ENCODE results near the gene ERG28. TPM values are rescaled to one million over a fixed set of nuclear protein-coding genes. Genes with fewer than 3 reads are reported as not detected.
"Not testable (repeated sequence)": the region's sequence is repeated elsewhere in the genome, so short reads cannot be mapped to it uniquely, and the experiment has no call there.

ERG28 gene
- total RNA-seq, 1 experiment from 2014 or later: 13.5 TPM

GRCh38 chr14:75605916-75606315, 54.8 kb downstream of the ERG28 start:
- in situ Hi-C loops (cut with HindIII; ENCODE audit: low pct_unique_long_range_greater_than_20kb, low sequenced_read_pairs): no loop called here
- DNase-seq (ENCODE audit: low read depth): no peak

- DNase-seq (ENCODE audit: low read depth): peak; percentile 53
- in situ Hi-C loops (cut with HindIII; ENCODE audit: low pct_unique_long_range_greater_than_20kb, low sequenced_read_pairs): no loop called here
Observed at GRCh38 chr14:75604979-75605851, 55.5 kb downstream of the ERG28 start.

- in situ Hi-C loops (cut with HindIII; ENCODE audit: low pct_unique_long_range_greater_than_20kb, low sequenced_read_pairs): no loop called here
- no peak for DNase-seq (ENCODE audit: low read depth)
Observed at GRCh38 chr14:75602503-75602902, 58.2 kb downstream of the ERG28 start.

GRCh38 chr14:75601061-75601460, 59.6 kb downstream of the ERG28 start:
- DNase-seq (ENCODE audit: low read depth); in situ Hi-C loops (cut with HindIII; ENCODE audit: low pct_unique_long_range_greater_than_20kb, low sequenced_read_pairs): not testable (repeated sequence)

GRCh38 chr14:75600100-75600499, 60.6 kb downstream of the ERG28 start:
- in situ Hi-C loops (cut with HindIII; ENCODE audit: low pct_unique_long_range_greater_than_20kb, low sequenced_read_pairs): not testable (repeated sequence)

More at GRCh38 chr14:75600100-75600499, 60.6 kb downstream of the ERG28 start:
- DNase-seq (ENCODE audit: low read depth): not testable (repeated sequence)

Other genes starting within 250 kb of the ERG28 start
- gene JDP2, start 232.9 kb downstream of the ERG28 start, total RNA-seq (2014; rRNA removed; shearing (Covaris generic); ENCODE audit: low replicate concordance): 34.2 and 36.6 TPM in 2 replicates
- not detected in 2 replicates for gene BATF, start 138.4 kb downstream of the ERG28 start, total RNA-seq (2014; rRNA removed; shearing (Covaris generic); ENCODE audit: low replicate concordance)
- 2.9 and 7.0 TPM in 2 replicates for gene FLVCR2, start 82.3 kb downstream of the ERG28 start, total RNA-seq (2014; rRNA removed; shearing (Covaris generic); ENCODE audit: low replicate concordance)
- gene TTLL5, start 370 bp upstream of the ERG28 start, total RNA-seq (2014; rRNA removed; shearing (Covaris generic); ENCODE audit: low replicate concordance): 5.7 and 35.3 TPM in 2 replicates